GM18873 (cell line): Measurements from ENCODE around the gene CLHC1.
"Not testable (repeated sequence)": the region's sequence is repeated elsewhere in the genome, so short reads cannot be mapped to it uniquely, and the experiment has no call there.

Experiments used
- ATAC-seq: cut with Tn5 transposase; IDR thresholded peaks from one replicate; pipeline ENCODE4 v1.9.1; 2021; ENCODE audit warnings: mild to moderate bottlenecking, moderate library complexity, moderate number of reproducible peaks; ENCODE audit not compliant: unreplicated experiment, low FRiP score

Gene CLHC1

DNA sequence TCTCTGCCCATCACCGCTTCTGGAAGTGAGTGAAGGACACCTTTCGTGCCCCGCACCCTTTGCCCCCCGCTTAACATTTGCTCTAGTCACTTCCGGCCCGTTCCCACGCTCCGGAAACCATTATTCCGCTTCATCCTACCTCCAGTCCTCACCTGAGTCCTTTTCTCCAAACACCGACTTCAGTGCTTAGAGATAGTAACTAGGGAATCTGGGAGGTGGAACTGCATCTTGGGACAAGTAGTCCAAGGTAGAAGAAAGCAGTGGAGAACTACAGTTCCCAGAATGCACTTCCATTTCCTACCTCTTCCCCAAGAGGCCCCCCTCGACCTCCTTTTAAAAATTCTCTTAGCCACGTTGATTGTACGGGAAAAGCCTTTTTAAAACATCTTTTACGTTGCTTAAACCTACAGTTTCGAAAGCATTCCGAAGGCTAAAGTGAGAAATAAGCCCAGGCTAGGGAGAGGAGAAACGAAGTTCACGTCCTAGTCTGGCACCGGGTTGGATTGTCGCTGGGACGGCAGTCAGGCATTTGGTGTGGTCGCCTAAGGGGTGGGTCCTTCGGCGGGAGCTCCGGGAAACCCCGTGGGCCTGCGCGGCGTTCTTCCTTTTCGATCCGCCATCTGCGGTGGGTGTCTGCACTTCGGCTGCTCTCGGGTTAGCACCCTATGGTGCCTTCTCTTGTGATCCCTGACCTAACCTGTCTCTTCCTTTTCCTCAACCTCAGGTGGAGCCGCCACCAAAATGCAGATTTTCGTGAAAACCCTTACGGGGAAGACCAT is at the start of gene CLHC1, which contains the start of gene RPS27A:
TSS of gene CLHC1 (minus strand) at position 210 of the 779 bp plus-strand sequence. CDS start 9,882 bp downstream, outside the sequence.
TSS of gene RPS27A (plus strand) at position 605 of the 779 bp plus-strand sequence. CDS start at position 742, 137 bp downstream.
- peak; percentile 91 for ATAC-seq

DNA sequence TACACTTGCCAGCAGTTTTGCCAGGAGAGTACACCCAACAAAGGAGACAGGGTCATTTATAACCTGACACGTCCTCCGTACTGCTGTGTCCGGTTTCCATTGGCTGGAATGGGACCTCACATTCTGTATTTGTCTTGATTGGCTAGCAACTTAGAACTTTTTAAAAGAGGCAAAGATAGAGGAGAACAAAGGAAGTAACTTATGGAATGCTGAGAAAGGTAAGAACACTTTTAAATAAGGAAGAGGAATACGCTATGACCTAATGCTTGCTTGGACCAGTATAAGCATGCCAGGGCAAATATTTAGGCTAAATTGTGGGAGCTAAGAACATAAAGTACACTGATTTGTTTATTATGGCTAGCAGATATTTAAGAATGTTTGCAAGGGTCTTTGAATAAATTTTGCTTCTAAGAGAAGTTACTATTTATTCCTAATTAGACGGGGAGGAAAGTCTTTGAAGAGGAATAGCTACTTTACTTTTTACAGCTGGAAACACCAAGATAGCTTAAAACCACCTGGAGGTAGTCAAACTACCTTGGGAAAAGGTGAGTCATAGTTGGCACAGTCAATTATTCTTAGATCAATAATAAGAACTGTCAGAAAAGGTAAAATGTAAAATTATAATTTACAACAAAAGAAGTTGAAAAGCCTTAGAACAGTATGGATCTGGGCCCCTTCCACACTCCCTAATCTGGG is 48.9 kb upstream of the CLHC1 start:
- ATAC-seq, result not testable (repeated sequence)

DNA sequence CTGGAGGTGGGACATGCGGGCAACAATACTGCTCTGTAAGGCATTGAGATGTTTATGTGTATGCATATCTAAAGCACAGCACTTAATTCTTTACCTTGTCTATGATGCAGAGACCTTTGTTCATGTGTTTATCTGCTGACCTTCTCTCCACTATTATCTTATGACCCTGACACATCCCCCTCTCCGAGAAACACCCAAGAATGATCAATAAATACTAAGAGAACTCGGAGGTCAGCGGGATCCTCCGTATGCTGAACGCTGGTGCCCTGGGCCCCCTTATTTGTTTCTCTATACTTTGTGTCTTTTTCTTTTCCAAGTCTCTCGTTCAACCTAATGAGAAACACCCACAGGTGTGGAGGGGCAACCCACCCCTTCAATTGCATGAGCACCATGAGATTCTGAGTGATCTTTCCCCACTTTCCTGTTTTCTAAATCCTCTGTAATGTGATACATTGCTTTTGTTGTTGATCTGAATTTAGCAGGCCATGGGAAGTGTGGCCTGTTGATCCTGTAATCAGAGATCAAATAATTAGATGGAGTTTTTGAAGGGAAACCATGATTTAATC is 47.8 kb upstream of the CLHC1 start:
- ATAC-seq, result not testable (repeated sequence)

DNA sequence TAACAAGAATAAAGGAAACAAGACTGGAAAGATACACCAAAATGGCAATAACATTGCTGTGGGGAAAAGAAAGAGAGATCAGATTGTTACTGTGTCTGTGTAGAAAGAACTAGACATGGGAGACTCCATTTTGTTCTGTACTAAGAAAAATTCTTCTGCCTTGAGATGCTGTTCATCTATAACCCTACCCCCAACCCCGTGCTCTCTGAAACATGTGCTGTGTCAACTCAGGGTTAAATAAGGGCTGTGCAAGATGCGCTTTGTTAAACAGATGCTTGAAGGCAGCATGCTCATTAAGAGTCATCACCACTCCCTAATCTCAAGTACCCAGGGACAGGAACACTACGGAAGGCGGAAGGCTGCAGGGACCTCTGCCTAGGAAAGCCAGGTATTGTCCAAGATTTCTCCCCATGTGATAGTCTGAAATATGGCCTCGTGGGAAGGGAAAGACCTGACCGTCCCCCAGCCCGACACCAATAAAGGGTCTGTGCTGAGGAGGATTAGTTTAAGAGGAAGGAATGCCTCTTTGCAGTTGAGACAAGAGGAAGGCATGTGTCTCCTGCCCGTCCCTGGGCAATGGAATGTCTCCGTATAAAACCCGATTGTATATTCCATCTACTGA is 47.2 kb upstream of the CLHC1 start:
- not testable (repeated sequence) for ATAC-seq

DNA sequence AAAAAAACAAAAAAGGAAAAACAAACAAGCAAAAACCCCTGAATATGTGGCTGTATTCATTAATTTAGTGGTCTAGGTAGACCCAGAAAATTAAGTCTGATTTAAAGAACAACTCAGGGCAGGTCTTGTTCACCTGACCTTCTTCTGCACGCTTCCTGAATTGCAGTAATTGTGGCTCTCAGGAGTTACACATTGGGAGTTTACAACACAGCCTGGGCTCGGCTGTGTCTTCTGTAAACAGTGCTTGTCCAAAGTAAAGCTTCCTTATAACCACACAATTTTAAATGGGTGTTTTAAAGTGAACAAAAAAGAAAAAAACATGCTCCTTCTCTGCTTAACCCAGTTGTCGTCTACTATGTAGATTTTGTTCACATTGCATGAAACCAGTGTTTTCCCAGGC is 45.2 kb upstream of the CLHC1 start:
- no peak for ATAC-seq

DNA sequence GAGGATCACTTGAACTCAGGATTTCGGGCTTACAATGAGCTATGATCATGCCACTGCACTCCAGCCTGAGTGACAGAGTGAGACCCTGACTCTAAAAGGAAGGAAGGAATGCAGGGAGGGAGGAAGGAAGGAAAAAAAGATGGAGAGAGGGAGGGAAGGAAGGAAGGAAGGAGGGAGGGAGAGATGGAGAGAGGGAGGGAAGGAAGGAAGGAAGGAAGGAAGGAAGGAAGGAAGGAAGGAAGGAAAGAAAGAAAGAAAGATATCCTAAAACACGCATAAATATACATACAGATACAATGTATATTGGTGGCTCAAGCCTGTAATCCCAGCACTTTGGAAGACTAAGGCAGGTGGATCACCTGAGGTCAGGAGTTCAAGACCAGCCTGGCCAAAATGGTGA is 42.3 kb upstream of the CLHC1 start:
- not testable (repeated sequence) for ATAC-seq

DNA sequence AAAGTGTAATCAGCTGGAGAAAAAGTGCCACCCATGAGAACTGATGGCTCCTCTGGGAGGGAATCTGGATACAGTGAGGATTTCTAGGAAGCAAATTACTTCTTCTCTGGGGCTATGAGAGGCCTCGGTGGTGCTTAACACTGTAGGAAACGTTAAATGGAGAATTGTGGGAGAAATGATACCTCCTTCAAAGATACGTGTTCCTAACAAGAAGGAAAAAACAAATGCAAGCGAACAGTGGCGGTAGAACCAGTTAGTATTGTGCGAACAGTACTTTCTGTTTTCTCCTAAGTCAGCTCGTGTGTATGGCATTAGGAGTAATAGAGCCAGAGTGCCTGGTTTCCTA is 37.5 kb upstream of the CLHC1 start:
- ATAC-seq, result no peak

DNA sequence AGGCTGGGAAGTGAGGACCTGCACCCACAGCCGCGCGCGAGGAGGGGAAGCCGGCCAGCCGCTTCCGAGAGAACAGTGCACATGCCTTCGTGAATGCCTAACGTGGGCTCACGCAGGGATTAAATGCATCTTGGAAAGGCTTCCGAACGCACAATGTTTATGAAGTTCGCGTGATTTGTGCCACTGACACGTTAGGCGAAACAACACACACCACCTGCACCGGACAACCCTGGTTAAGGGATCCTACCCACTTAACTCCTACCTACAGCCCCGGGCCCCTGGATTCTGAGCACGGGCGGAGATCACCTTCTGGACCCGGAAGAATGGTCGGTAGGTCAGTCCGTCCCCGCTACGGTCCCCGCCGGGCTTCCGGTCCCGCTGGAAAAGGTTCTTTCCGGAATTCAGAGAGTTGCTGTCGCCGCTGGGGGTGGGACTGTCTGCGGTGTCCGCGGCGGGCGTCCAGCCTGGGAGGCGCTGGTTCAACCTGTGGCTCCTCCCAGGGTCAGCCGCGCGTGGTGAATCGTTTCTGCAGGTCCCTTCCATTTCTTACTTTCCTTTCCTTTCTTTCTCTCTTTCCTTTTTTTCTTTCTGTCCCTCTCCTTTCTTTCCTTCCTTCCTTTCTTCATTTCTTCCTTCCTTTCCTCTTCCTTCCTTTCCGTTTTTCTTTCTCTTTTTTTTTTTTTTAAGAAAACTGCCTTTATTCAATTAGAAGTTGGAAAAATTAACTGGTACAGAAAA is 37.0 kb upstream of the CLHC1 start, which contains the start of gene MTIF2:
TSS of gene MTIF2 (minus strand) at position 325 of the 738 bp plus-strand sequence. CDS start 5,373 bp downstream, outside the sequence.
- peak; percentile 94 for ATAC-seq

DNA sequence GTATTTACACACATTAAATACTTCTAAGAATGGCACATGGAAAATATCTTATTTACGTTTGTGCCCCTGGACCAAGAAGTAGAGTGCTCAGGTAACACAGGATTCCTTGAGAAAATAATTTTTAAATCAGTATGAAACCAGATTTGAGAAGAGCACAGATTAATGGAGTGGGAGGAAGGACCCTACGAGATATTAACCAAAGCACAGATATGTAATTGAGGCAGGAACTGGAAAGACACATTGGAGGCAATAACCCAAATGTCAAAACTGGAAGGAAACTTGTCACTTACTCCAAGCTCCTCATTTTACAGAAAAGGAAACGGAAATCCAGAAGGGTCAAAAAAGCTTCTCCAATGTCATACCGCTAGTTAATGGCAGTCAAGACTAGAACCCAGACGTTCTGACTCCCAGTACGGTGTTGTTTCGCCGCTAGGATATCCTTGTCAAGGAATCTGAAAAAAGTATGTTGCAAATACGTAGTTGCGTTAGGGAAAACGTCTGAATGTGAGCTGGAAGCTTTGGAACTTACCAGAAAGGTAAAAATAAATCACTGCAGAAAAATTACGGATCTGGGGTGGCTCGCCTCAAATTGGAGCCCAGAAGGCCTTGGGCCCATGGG is 36.3 kb upstream of the CLHC1 start:
- no peak for ATAC-seq

DNA sequence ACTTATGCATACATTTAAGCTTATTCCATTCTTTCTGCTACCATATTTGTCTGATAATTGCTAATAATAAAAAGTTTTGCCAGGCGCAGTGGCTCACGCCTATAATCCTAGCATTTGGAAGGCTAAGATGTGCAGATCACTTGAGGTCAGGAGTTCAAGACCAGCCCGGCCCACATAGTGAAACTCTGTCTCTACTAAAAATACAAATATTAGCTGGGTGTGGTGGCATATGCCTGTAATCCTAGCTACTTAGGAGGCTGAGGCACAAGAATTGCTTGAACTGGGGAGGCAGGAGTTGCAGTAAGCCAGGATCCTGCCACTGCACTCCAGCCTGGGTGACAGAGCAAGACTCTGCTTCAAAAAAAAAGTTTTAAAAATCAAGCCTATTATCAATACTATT is 27.5 kb upstream of the CLHC1 start:
- not testable (repeated sequence) for ATAC-seq

DNA sequence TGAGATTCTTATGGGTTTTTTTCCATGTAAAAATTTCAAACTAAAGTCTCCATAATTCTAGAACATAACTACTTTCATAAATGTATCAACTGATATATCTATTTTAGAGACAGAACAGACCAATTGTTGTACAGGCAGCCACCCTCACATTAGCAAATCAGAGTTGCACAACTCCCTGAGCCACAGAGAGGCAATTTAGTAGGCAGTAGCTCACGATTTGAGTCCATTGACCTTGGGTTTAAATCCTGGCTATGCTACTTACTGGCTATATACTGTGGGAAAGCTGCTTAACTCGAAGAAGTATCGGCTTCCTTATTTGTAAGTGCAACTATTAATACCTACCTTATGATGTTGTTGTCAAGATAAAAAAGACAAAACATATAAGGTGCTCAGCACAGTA is 20.7 kb upstream of the CLHC1 start:
- ATAC-seq, result no peak

DNA sequence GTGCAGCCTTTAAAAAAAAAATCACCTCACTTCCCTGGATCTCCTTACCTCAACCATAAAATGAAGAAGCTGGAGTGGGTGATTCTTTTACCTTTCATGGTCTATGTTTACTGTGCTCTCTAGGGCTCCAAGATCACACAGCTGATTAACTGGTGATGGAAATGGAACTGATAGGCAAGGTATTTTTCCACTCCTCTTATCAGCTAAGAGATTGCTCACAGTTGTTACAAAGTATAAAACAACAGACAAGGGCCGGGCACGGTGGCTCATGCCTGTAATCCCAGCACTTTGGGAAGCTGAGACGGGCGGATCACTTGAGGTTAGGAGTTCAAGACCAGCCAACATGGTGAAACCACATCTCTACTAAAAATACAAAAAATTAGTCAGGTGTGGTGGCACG is 14.9 kb upstream of the CLHC1 start:
- no peak for ATAC-seq

DNA sequence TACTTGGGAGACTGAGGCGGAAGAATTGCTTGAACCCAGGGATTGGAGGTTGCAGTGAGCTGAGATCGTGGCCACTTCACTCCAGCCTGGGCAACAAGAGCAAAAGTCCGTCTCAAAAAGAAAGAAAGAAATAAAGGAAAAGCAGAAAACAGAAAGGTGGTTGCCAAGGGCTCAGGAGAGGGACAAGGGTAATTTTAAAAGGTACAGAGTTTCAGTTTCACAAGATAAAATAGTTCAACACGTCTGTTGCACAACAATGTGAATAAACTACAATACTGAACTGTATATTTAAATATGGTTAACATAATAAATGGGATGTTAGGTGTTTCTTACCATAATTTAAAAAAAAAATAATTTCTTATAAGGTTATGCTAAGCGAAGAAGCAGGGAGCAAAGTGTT is 13.3 kb upstream of the CLHC1 start:
- ATAC-seq, result no peak

DNA sequence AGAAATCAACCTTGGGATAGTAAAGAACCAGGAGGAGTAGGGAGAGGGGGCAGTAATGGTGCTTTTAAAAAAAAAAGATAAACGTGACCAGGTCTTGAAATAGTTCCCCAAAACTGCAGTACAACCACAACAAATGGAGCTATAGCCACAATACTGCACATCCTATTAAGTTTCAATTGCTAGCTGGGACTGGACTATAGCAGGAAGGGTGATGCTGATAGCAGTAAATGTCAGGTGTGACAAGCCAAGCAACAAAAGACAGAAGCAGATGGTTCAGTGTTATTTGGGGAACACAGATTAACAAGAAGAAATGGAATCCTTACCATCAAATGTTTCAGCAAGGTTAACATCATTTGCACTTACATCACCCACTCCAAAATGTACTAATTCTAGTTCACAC is 10.5 kb upstream of the CLHC1 start:
- no peak for ATAC-seq

DNA sequence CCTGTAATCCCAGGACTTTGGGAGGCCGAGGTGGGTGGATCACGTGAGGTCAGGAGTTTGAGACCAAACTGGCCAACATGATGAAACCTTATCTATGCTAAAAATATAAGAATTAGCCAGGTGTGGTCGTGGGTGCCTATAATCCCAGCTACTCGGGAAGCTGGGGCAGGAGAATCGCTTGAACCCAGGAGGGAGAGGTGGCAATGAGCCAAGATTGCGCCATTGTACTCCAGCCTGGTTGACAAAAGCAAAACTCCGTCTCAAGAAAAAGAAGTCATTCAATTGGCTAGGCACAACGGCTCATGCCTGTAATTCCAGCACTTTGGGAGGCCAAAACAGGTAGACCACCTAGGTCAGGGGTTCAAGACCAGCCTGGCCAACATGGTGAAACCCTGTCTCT is 9.5 kb upstream of the CLHC1 start:
- ATAC-seq, result not testable (repeated sequence)

DNA sequence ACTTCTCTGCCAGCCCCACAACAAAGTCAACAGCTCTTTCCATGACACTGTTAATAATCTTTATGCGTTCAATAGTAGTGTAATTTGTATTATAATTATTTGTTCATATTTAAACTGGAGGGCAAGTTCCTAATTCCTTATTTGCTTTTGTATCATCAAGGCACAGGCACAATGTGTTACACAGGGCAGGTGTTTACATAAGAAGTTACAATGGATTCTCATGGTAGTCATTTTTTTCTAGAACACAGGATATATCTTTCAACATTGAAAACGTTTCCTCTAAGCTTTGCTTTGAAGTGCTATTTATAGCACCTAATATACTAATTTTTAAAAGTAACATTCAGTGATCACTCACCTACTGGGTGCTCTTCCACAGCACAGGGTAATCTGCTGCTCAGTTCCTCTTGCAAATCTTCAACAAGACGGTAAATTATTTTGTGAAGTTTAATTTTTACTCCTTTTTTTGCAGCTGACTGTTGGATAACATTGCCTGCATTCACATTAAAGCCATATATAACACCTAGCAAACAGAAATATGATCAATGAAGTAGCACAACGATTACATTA is 7.6 kb upstream of the CLHC1 start:
- ATAC-seq, result no peak

DNA sequence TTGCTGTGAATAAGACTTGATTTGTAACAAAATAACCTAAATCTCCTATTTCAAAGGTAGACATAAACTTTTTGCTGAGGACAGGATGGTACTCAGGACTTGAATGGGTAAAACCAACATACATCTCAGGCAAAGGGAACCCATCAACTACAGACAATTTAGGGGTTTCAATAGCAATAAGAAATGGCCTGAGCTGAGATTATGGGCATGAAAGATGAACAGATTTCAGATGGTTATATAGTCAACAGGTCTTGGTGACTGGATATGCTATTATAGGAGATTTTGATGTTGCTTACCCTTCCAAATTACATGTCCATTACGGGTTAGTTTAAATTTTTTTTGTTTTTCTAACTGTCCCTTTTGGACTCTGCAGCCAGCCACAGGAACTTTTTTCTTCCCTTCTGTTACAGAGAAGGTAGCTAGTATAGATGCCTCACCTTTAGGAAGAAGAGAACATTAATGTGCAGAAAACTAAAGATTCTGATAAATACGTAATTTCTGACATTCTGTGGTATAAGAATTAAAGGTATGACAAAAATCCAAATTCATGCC is 5.0 kb upstream of the CLHC1 start:
- ATAC-seq, result no peak

DNA sequence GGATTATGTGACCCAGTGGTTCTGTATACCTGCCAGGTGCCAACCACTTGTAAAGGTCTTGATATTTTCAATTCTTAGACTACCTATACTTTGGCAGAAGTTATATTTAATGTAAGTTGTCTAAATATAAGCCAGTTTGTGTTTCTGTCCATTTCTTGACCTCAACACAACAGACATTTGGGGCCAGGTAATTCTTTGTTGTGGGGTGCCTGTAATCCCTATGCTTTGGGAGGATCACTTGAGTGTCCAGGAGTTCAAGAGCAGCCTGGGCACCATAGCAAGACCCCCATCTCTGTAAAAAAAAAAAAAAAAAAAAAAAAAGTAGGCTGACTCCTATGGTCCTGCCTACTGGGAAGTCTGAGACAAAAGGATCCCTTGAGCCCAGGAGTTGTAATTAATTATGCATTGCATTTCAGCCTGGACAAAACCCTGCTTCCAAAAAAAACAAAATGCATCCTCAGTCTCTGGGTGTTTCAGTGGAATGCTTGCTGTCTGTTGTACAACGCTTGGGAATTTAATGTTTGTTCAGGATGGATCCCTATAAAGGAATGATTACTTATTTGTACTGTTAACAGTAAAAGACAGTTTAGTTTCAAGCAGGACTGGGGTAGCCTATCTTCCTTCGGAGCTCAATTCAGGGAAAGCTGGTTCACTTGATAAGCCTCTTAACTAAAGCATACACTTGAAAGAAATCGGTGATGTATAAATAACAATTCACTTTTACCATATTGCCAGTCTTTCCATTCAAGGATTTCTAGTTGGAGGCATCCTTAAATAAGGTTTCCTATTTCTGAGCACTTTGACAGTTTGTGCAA is 3.8 kb upstream of the CLHC1 start:
- ATAC-seq, result no peak

DNA sequence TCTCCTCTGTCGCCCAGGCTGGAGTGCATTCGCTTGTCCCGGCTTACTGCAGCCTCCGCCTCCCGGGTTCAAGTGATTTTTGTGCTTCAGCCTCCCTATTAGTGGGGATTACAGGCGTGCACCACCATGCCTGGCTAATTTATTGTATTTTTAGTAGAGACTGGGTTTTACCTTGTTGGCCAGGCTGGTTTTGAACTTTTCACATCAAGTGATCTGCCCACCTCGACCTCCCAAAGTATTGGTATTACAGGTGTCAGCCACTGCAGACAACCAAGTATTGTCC is 1.5 kb upstream of the CLHC1 start:
- ATAC-seq, result no peak
